AG10803 (cell line): ENCODE measurements around the gene CCDC24.

Source experiments
- DNase-seq: peaks from one replicate; pipeline ENCODE4 v3.0.0; 2010; ENCODE audit warnings: low read depth
- H3K4me3 ChIP-seq: 2 replicates; pipeline ENCODE4 v1.5.1; 2011; ENCODE audit warnings: mild to moderate bottlenecking, low read length, control low read depth
- CTCF ChIP-seq: conservative IDR thresholded peaks from 2 replicates; pipeline ENCODE4 v1.5.1; 2011; ENCODE audit warnings: mild to moderate bottlenecking, low read length, control low read depth, inconsistent platforms

Gene CCDC24

GRCh38 chr1:44032170-44032790 is 40.9 kb downstream of the CCDC24 start:
- TF ChIP-seq CTCF: no peak
- H3K4me3 ChIP-seq: no peak overlapping the region
- DNase-seq: no peak

GRCh38 chr1:44033041-44033575 is 41.7 kb downstream of the CCDC24 start:
- H3K4me3 ChIP-seq: no peak overlapping the region
- no peak for TF ChIP-seq CTCF
- DNase-seq: no peak

- H3K4me3 ChIP-seq: no peak overlapping the region
- no peak for DNase-seq
- no peak for TF ChIP-seq CTCF
Observed at GRCh38 chr1:44033756-44034155, 42.4 kb downstream of the CCDC24 start.

- no peak for DNase-seq
- no peak for TF ChIP-seq CTCF
- no peak overlapping the region for H3K4me3 ChIP-seq
Observed at GRCh38 chr1:44034423-44034822, 43.0 kb downstream of the CCDC24 start.

- no peak overlapping the region for H3K4me3 ChIP-seq
- DNase-seq: no peak
- no peak for TF ChIP-seq CTCF
Observed at GRCh38 chr1:44034976-44035716, 43.7 kb downstream of the CCDC24 start.

GRCh38 chr1:44035726-44036408 is 44.5 kb downstream of the CCDC24 start:
- DNase-seq: no peak
- H3K4me3 ChIP-seq: no peak overlapping the region
- no peak for TF ChIP-seq CTCF
